ENCODE results near the gene CKAP4.
A peak's percentile ranks its signal among the peaks of the same experiment; 100 is the strongest.
"Not testable (repeated sequence)": the region's sequence is repeated elsewhere in the genome, so short reads cannot be mapped to it uniquely, and the experiment has no call there.

The CKAP4 gene, protein sequence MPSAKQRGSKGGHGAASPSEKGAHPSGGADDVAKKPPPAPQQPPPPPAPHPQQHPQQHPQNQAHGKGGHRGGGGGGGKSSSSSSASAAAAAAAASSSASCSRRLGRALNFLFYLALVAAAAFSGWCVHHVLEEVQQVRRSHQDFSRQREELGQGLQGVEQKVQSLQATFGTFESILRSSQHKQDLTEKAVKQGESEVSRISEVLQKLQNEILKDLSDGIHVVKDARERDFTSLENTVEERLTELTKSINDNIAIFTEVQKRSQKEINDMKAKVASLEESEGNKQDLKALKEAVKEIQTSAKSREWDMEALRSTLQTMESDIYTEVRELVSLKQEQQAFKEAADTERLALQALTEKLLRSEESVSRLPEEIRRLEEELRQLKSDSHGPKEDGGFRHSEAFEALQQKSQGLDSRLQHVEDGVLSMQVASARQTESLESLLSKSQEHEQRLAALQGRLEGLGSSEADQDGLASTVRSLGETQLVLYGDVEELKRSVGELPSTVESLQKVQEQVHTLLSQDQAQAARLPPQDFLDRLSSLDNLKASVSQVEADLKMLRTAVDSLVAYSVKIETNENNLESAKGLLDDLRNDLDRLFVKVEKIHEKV

GRCh38 chr12:106247674-106248311 is at the start of gene CKAP4:
TSS of gene CKAP4 (minus strand) at chr12:106248020. CDS start at chr12:106247851, 169 bp downstream.
- peak; percentile 47 for DNase-seq

DNA sequence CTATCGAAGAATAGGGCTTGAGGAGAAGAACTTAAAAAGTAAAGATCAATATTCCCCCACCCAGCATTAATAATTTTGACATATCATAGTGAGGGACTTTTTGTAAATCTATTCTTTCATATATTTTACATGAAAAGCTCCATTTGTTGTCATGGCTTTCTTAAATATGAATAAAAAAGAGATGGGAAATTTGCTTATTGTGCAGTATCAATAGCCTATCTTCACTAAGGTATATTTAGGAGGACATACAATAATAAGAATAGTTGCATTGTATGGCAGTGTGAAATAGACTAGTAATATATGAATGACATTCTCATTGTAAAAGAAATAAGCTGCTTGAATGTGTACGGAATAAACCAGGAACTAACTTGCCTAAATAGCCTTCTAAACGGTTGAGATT is 49.3 kb upstream of the CKAP4 start:
- DNase-seq, result no peak

DNA sequence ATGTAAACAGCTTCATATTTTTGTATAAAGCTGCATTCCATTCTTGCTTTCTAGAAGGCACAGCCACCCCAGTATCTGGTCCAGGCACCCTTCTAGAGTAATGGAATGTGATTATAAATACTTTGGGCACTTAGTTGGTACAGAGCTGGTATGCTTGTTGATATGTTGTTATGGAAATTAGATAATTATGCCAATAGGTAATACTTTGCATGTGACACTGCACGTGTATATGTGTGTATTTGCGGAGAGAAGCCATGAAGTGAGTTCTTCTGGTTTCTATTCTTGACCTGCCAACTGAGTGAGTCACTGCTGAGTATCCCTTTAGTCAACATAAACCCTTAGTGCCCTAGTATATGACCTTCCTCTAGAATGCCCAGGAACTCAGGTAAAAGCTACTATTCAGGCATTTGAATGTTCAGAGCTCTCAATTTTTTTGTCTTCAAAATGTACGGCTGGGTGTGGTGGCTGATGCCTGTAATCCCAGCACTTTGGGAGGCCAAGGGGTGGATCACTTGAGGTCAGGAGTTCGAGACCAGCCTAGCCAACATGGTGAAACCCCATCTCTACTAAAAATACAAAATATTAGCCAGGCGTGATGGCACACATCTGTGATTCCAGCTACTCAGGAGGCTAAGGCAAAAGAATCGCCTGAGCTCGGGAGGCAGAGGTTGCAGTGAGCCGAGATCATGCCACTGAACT is 48.5 kb upstream of the CKAP4 start:
- DNase-seq, result no peak

DNA sequence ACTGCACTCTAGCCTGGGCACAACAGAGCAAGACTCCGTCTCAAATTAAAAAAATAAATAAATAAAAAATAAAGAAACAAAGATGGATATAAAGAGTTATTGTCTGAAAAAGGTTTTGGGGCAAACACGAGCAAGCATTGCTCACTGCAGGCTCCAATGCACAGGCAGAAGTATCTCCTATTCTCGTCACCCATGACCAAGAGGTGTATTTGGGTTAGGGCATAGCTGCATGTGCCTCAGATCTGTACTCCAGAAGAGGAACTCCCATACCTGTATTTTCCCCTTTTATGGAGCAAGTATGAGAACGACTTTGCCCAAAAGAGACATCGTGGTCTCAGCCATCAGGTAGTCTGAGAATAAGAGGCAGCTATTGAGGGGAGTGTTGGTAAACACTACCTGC is 44.5 kb upstream of the CKAP4 start:
- no peak for DNase-seq

DNA sequence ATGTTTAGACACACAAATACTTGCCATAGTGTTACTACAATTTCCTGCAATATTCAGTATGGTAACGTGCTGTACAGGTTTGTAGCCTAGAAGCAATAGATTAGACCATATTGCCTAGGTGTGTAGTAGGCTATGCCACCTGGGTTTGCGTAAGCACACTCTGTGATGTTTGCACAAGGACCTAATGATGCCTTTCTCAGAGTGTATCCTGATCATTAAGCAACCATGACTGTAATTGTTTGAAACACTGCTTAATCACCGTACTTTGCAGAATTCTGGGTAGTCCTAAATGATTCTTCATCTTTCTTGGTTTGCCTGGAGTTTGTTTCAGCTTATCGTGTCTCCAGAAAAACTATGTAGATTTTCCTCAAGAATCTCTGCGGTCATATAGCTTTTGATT is 43.5 kb upstream of the CKAP4 start:
- peak; percentile 58 for DNase-seq

GRCh38 chr12:106290666-106291065 is 42.8 kb upstream of the CKAP4 start:
- peak; percentile 22 for DNase-seq

GRCh38 chr12:106289196-106289681 is 41.4 kb upstream of the CKAP4 start:
- no peak for DNase-seq

- DNase-seq, result peak; percentile 9
Observed at GRCh38 chr12:106288494-106289195, 40.8 kb upstream of the CKAP4 start.

DNA sequence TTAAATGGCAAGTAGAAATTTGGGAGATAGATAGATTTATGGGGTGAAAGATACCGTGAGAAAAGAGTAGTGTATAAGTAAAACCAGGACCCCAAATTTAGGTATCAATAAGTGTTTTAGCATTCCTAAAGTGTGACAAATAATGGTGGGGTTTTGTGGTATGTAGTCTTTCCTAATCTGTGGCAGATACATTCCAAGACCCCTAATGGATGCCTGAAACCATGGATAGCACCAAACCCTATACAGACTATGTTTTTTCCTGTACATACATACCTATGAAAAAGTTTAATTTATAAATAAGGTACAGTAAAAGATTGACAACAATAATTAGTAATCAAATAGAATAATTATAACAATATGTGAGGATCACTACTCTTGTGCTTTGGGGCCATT is 40.3 kb upstream of the CKAP4 start:
- DNase-seq, result no peak

- no peak for DNase-seq
Observed at GRCh38 chr12:106287364-106287763, 39.5 kb upstream of the CKAP4 start.

- not testable (repeated sequence) for DNase-seq
Observed at GRCh38 chr12:106286576-106287162, 38.8 kb upstream of the CKAP4 start.

- DNase-seq, result peak; percentile 2
Observed at GRCh38 chr12:106285982-106286381, 38.2 kb upstream of the CKAP4 start.

GRCh38 chr12:106284358-106285105 is 36.7 kb upstream of the CKAP4 start:
- no peak for DNase-seq

DNA sequence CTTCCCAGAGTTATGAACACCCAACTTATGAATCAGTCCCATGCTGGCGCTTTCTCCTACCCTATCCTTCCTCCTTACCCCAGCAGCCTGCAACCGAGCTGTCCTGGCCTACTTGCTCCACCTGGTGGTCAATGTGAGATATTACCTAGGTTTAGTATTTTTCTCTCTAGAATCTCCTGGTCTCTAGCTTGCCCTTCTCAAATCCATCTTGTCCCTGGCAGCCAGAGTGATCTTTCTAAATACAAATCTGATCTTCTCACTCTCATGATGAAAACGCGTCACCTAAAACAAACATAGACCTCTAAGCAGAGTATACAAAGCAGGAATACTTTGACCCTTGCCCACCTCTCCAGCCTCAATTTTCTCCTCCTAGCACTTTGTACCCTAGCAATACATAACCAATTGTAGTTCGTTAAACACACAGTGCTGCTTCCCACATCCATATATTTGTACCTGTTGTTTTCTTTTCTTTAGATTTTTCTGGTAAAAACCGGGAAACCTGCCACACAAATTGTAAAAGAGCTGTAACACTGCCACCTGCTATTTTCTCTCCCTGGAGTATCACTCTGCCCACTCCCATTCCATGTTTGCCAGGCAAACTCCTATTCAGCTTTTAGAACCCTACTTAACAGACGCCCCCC is 34.8 kb upstream of the CKAP4 start:
- no peak for DNase-seq

GRCh38 chr12:106281804-106282203 is 34.0 kb upstream of the CKAP4 start:
- no peak for DNase-seq

GRCh38 chr12:106281056-106281782 is 33.4 kb upstream of the CKAP4 start:
- no peak for DNase-seq

GRCh38 chr12:106280106-106280505 is 32.3 kb upstream of the CKAP4 start:
- DNase-seq, result no peak

GRCh38 chr12:106276032-106276740 is 28.4 kb upstream of the CKAP4 start:
- no peak for DNase-seq

GRCh38 chr12:106275458-106275857 is 27.6 kb upstream of the CKAP4 start:
- no peak for DNase-seq
